ENCODE data around the gene KCNMA1.
"Not testable (repeated sequence)": the region's sequence is repeated elsewhere in the genome, so short reads cannot be mapped to it uniquely, and the experiment has no call there.

KCNMA1 gene

GRCh38 chr10:77637532-77638320, at the start of gene KCNMA1:
TSS of gene KCNMA1 (minus strand) at chr10:77637808.
- DNase-seq (ENCODE audit: low spot score): peak; percentile 52

- DNase-seq (ENCODE audit: low spot score): no peak
These were observed 49.2 kb upstream of the KCNMA1 start for GRCh38 chr10:77686650-77687417.

- DNase-seq (ENCODE audit: low spot score): no peak
These were observed 48.5 kb upstream of the KCNMA1 start for GRCh38 chr10:77686096-77686495.

- no peak for DNase-seq (ENCODE audit: low spot score)
These were observed 47.8 kb upstream of the KCNMA1 start for GRCh38 chr10:77685432-77685831.

GRCh38 chr10:77683088-77683432, 45.5 kb upstream of the KCNMA1 start:
- DNase-seq (ENCODE audit: low spot score): not testable (repeated sequence)

GRCh38 chr10:77682393-77683087, 44.9 kb upstream of the KCNMA1 start:
- no peak for DNase-seq (ENCODE audit: low spot score)

- no peak for DNase-seq (ENCODE audit: low spot score)
These were observed 44.2 kb upstream of the KCNMA1 start for GRCh38 chr10:77681839-77682238.

GRCh38 chr10:77680811-77681210, 43.2 kb upstream of the KCNMA1 start:
- no peak for DNase-seq (ENCODE audit: low spot score)

GRCh38 chr10:77680065-77680464, 42.5 kb upstream of the KCNMA1 start:
- no peak for DNase-seq (ENCODE audit: low spot score)

- DNase-seq (ENCODE audit: low spot score): no peak
These were observed 41.6 kb upstream of the KCNMA1 start for GRCh38 chr10:77679217-77679616.

- no peak for DNase-seq (ENCODE audit: low spot score)
These were observed 40.5 kb upstream of the KCNMA1 start for GRCh38 chr10:77678146-77678545.

GRCh38 chr10:77675347-77675746, 37.7 kb upstream of the KCNMA1 start:
- DNase-seq (ENCODE audit: low spot score): no peak

GRCh38 chr10:77673515-77674140, 36.0 kb upstream of the KCNMA1 start:
- no peak for DNase-seq (ENCODE audit: low spot score)

GRCh38 chr10:77673101-77673500, 35.5 kb upstream of the KCNMA1 start:
- DNase-seq (ENCODE audit: low spot score): no peak

- DNase-seq (ENCODE audit: low spot score): no peak
These were observed 34.1 kb upstream of the KCNMA1 start for GRCh38 chr10:77671594-77672252.

GRCh38 chr10:77670817-77671443, 33.3 kb upstream of the KCNMA1 start:
- DNase-seq (ENCODE audit: low spot score): no peak

GRCh38 chr10:77669892-77670291, 32.3 kb upstream of the KCNMA1 start:
- no peak for DNase-seq (ENCODE audit: low spot score)

GRCh38 chr10:77667426-77668324, 30.1 kb upstream of the KCNMA1 start:
- DNase-seq (ENCODE audit: low spot score): no peak

- no peak for DNase-seq (ENCODE audit: low spot score)
These were observed 29.2 kb upstream of the KCNMA1 start for GRCh38 chr10:77666821-77667220.

- no peak for DNase-seq (ENCODE audit: low spot score)
These were observed 27.1 kb upstream of the KCNMA1 start for GRCh38 chr10:77664696-77665095.

Measured in germinal center (tissue), 1 donor.